Thyroid gland (tissue), 4 donors: ENCODE results near the gene ACACA. TPM values are rescaled to one million over a fixed set of nuclear protein-coding genes. Genes with fewer than 3 reads are reported as not detected.

Experiments used
- DNase-seq, 2 donors: peaks; one replicate each; pipeline ENCODE4 v3.0.0-alpha.2; 2019
- H3K27ac ChIP-seq, 3 donors: fragments of 200-600 bp; sonication (generic); 1 replicate in 2 of 3; 2 replicates in 1 of 3; pipeline ENCODE4 v1.5.1; 2016 to 2019; ENCODE audit warnings: mild to moderate bottlenecking in 1 of 3, moderate library complexity in 1 of 3
- H3K27me3 ChIP-seq: fragments of 200-600 bp; sonication (generic); one replicate; pipeline ENCODE4 v1.5.1; 2019
- H3K36me3 ChIP-seq, 2 donors: fragments of 200-600 bp; sonication (generic); one replicate each; pipeline ENCODE4 v1.5.1; 2016 to 2019
- H3K4me1 ChIP-seq, 2 donors: fragments of 200-600 bp; sonication (generic); one replicate each; pipeline ENCODE4 v1.5.1; 2017 to 2019
- H3K4me3 ChIP-seq, 3 donors: fragments of 200-600 bp; sonication (generic); replicated peaks in 1 of 3; 1 replicate in 2 of 3; 2 replicates in 1 of 3; pipeline ENCODE4 v1.5.1; 2016; ENCODE audit warnings: mild to moderate bottlenecking in 1 of 3
- H3K9me3 ChIP-seq: fragments of 200-600 bp; sonication (generic); one replicate; pipeline ENCODE4 v1.5.1; 2017
- POLR2A ChIP-seq, 2 donors: fragments of 450-650 bp; IDR thresholded peaks; one replicate each; pipeline ENCODE4 v1.6.1; 2017; ENCODE audit warnings: antibody characterized with exemption in 2 of 2, mild to moderate bottlenecking in 2 of 2, moderate library complexity in 1 of 2
- WGBS, 2 donors: methylation state at CpG; one replicate each; pipeline ENCODE4 v1.1.5; 2017; 5-methylcytosine and 5-hydroxymethylcytosine counted together
- intact Hi-C: fragments of 100-400 bp; cut with DNase I; formaldehyde crosslinking; loops from one replicate; pipeline ENCODE4 v1.15.1; 2023
- total RNA-seq, 4 donors: library from RNA; depleted of rRNA; stranded (reverse); fragments of >200 nt; gene quantifications; one replicate each; pipeline ENCODE4 v1.2.3, GENCODE V29; 2016
- TF ChIP-seq, protein P1 (sequence below), 6 experiments: fragments of 200-600 bp in 3 of 6; fragments of 450-650 bp in 3 of 6; sonication (generic) in 3 of 6; IDR thresholded peaks; one replicate each; pipeline ENCODE4 v1.5.1; 2016 to 2019; ENCODE audit warnings: antibody characterized with exemption in 6 of 6, mild to moderate bottlenecking in 2 of 6, inconsistent platforms in 1 of 6, moderate library complexity in 1 of 6

Gene ACACA
- total RNA-seq, 4 donors from 2014 or later, result 27.2 to 55.7 (median 38.4) TPM

DNA sequence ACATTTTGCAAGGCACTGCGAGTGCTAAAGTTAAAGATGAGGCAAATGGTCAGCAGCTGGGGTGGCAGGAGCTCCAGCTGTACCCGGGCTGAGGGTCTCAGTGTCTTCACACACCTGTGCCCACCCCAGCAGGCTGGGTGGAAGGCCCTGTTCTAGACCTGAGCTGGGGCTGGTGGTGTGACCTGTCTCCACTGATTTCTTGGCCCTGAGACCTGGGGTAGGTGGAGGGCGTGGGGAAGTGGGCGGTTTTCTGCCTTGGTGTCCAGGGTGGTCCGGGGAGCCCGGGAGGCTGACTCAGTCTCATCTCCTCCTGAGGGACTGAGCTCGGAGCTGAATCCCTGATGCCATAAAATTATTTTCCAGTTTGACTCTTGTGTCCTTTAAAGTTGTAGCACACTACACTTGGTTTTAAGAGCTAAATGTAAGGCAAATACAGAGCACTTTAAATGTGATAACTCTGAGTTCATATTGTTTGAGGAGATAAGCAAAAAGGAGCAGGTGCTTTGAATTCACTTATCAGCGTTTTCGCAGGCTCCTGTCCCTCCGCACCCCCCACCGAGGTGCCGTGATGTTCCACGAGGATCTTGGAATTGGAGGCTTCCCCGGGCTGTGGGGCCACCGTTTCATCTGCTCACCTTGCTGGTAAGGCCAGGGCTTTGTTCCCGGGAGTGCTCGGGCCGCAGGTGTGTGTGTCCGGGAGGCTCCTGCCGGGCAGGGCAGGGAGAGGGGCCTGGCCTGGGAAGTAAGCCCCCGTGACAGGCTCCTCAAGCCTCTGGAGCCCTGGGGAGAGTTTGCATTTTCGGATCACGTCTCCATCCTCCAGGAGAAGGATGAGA is 340.9 kb downstream of the ACACA start:
- H3K4me1 ChIP-seq, result no peaks in the 10 kb centered on the region
- H3K27me3 ChIP-seq, result no peaks in the 10 kb centered on the region
- TF ChIP-seq POLR2A (IDR thresholded peaks at IDR 0.05), result no peak
- no peaks in the 10 kb centered on the region for H3K9me3 ChIP-seq
- 63 to 64% methylated on average over 21 to 23 of the region's 23 CpGs for WGBS, 2 donors
- H3K36me3 ChIP-seq, result no peaks in the 10 kb centered on the region
- DNase-seq, result no peak
- intact Hi-C loops, result no loop called here
- H3K4me3 ChIP-seq, result no peak overlapping the region
- no peak overlapping the region for H3K27ac ChIP-seq

DNA sequence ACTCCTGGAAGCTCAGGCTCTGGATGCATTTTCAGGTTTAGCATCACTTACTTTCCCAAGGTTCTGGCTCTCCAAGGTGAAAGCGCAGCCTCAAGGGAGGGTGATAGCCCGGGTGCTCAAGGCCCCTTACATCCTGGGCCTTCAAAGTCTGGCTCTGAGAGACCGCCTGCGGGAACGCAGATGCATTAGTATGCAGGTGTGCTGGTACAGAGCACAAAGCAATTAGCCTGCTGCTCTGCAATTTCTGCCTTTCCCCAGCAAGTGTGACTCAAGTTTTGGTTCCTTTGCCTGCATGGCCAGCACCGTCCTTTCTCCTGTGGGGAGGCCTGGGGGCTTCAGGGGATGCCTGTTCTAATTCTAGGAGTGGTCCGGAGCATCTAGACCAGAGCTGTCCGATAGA is 341.7 kb downstream of the ACACA start:
- Histone ChIP-seq H3K27me3 (no peaks in the 10 kb centered on the region), H3K9me3 (no peaks in the 10 kb centered on the region), H3K4me1 (no peaks in the 10 kb centered on the region), H3K36me3 (no peaks in the 10 kb centered on the region), H3K27ac (no peak overlapping the region), H3K4me3 (no peak overlapping the region)
- no peak for DNase-seq
- TF ChIP-seq, protein P1, sequence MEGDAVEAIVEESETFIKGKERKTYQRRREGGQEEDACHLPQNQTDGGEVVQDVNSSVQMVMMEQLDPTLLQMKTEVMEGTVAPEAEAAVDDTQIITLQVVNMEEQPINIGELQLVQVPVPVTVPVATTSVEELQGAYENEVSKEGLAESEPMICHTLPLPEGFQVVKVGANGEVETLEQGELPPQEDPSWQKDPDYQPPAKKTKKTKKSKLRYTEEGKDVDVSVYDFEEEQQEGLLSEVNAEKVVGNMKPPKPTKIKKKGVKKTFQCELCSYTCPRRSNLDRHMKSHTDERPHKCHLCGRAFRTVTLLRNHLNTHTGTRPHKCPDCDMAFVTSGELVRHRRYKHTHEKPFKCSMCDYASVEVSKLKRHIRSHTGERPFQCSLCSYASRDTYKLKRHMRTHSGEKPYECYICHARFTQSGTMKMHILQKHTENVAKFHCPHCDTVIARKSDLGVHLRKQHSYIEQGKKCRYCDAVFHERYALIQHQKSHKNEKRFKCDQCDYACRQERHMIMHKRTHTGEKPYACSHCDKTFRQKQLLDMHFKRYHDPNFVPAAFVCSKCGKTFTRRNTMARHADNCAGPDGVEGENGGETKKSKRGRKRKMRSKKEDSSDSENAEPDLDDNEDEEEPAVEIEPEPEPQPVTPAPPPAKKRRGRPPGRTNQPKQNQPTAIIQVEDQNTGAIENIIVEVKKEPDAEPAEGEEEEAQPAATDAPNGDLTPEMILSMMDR (IDR thresholded peaks at IDR 0.05), result no peak
- TF ChIP-seq POLR2A (IDR thresholded peaks at IDR 0.05), result no peak
- 78 to 96% methylated on average over 8 of the region's 8 CpGs for WGBS, 2 donors
- intact Hi-C loops, result no loop called here

DNA sequence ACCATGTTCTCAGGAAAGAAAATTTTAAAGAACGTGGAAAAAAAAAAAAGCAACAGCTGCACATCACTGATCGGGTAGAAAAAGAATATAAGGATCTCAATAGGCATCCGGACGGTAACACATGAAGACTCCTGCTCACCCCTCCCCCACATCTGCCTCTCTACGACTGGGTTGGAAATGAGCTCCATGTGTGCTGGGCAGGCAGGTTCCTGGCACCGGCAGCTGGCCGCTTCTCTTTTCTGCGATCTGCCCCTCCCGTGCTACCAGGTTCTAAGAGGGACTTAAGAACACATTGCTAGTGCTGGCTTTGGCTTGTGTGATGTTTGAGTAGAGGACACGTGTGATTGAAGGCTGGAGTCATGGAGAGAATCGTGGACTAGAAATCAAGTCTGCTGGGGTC is 342.4 kb downstream of the ACACA start:
- H3K4me1 ChIP-seq, result no peaks in the 10 kb centered on the region
- no peaks in the 10 kb centered on the region for H3K27me3 ChIP-seq
- intact Hi-C loops, result no loop called here
- H3K4me3 ChIP-seq, result no peak overlapping the region
- no peaks in the 10 kb centered on the region for H3K9me3 ChIP-seq
- peak; percentile 76 for DNase-seq
- TF ChIP-seq, protein P1 (IDR thresholded peaks at IDR 0.05), result no peak
- TF ChIP-seq POLR2A (IDR thresholded peaks at IDR 0.05), result no peak
- no peak overlapping the region for H3K27ac ChIP-seq
- H3K36me3 ChIP-seq, result no peaks in the 10 kb centered on the region
- 25 to 32% methylated on average over 11 of the region's 11 CpGs for WGBS, 2 donors

DNA sequence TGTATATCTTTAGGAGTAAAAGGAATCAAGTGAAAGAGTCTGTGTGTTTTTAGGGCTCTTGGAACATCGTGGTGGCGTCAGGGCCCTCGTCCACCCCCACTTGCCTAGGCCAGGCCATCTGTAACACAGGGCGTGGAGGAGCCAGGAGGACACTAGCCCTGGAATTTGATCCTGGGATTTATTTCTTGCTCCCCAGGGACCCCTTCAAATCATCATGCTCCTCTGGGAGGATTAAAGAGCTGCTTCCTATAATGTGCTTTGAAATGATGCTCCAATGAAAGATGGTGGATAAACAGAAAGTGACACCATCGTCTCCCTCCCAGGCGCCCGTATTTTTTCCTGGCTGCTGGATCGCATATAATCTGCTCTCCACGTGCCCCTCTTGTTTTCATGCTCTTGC is 344.6 kb downstream of the ACACA start:
- Histone ChIP-seq H3K4me3 (no peak overlapping the region), H3K27me3 (no peaks in the 10 kb centered on the region), H3K4me1 (no peaks in the 10 kb centered on the region), H3K36me3 (peaks cover 0 to under 1% of the 10 kb centered on the region in 2 donors), H3K27ac (no peak overlapping the region), H3K9me3 (no peaks in the 10 kb centered on the region)
- no peak for DNase-seq
- intact Hi-C loops, result no loop called here
- TF ChIP-seq POLR2A (IDR thresholded peaks at IDR 0.05), result no peak
- TF ChIP-seq, protein P1 (IDR thresholded peaks at IDR 0.05), result no peak
- 74 to 75% methylated on average over 9 of the region's 9 CpGs for whole genome bisulfite sequencing, 2 donors

DNA sequence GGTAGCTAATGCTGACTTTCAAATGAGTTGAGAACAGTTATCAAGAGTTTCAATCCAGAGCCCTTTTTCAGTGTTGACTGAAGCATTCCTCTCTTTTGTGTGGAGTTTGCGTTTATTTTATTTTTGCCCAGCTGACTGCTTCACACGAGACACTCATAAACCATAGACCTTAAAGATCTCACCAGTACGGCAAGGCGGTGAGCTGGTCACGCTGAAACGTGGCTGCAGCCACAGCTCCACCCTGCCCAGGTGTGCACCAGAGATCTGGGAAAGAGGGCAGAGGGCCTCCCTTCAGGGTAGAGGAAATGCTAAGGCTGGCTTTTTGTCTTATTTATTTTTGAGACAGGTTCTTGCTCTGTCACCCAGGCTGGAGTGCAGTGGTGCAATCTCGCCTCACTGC is 345.7 kb downstream of the ACACA start:
- H3K27me3 ChIP-seq, result no peaks in the 10 kb centered on the region
- peaks cover 0 to 7% of the 10 kb centered on the region in 2 donors for H3K36me3 ChIP-seq

More for the DNA sequence above, 345.7 kb downstream of the ACACA start:
- TF ChIP-seq, protein P1 (IDR thresholded peaks at IDR 0.05), result no peak
- TF ChIP-seq POLR2A (IDR thresholded peaks at IDR 0.05), result no peak
- 48 to 53% methylated on average over 7 of the region's 7 CpGs for WGBS, 2 donors
- Histone ChIP-seq H3K4me1 (no peaks in the 10 kb centered on the region), H3K9me3 (no peaks in the 10 kb centered on the region), H3K27ac (no peak overlapping the region), H3K4me3 (no peak overlapping the region)
- intact Hi-C loops, result no loop called here
- DNase-seq, result no peak
